GM23338 (cell line): ENCODE results near the gene SHISA9. TPM values are rescaled to one million over a fixed set of nuclear protein-coding genes. Genes with fewer than 3 reads are reported as not detected.

Experiments used
- ATAC-seq: fragments of 200-7000 bp; cut with Tn5 transposase; 3 replicates; pipeline ENCODE4 v1.9.1; 2020
- DNase-seq: peaks from one replicate; pipeline ENCODE4 v3.0.0-alpha.2; 2015; ENCODE audit warnings: low spot score
- H2AFZ ChIP-seq: fragments of 200-600 bp; sonication (generic); 2 replicates; pipeline ENCODE4 v1.8.0; 2016; ENCODE audit warnings: antibody characterized with exemption, mild to moderate bottlenecking, moderate library complexity
- H3F3A ChIP-seq: fragments of 200-600 bp; sonication (generic); replicated peaks from 2 replicates; pipeline ENCODE4 v1.8.0; 2017; ENCODE audit warnings: antibody characterized with exemption, mixed run types, low read depth
- H3K27ac ChIP-seq: fragments of 200-600 bp; sonication (generic); 2 replicates; pipeline ENCODE4 v1.6.1; 2016; ENCODE audit warnings: low read depth
- H3K27me3 ChIP-seq: fragments of 200-600 bp; sonication (generic); 2 replicates; pipeline ENCODE4 v1.8.0; 2016; ENCODE audit warnings: mild to moderate bottlenecking, mixed run types, moderate library complexity; ENCODE audit not compliant: insufficient read depth
- H3K36me3 ChIP-seq: fragments of 200-600 bp; sonication (generic); 2 replicates; pipeline ENCODE4 v1.8.0; 2016; ENCODE audit warnings: mild to moderate bottlenecking; ENCODE audit not compliant: insufficient read depth
- H3K4me1 ChIP-seq: fragments of 200-600 bp; sonication (generic); 2 replicates; pipeline ENCODE4 v1.8.0; 2016; ENCODE audit warnings: mild to moderate bottlenecking, moderate library complexity; ENCODE audit not compliant: insufficient read depth
- H3K4me2 ChIP-seq: fragments of 200-600 bp; sonication (generic); 2 replicates; pipeline ENCODE4 v1.7.1; 2017; ENCODE audit warnings: mixed run types
- H3K4me3 ChIP-seq: fragments of 200-600 bp; sonication (generic); 2 replicates; pipeline ENCODE4 v1.6.1; 2016; ENCODE audit warnings: mixed run types
- H3K79me2 ChIP-seq: fragments of 200-600 bp; sonication (generic); replicated peaks from 2 replicates; pipeline ENCODE4 v1.8.0; 2017; ENCODE audit warnings: mild to moderate bottlenecking; ENCODE audit not compliant: insufficient read depth
- H3K9me2 ChIP-seq: fragments of 200-600 bp; sonication (generic); 2 replicates; pipeline ENCODE4 v1.8.0; 2017; ENCODE audit not compliant: insufficient read depth
- H4K20me1 ChIP-seq: fragments of 200-600 bp; sonication (generic); replicated peaks from 2 replicates; pipeline ENCODE4 v1.8.0; 2017; ENCODE audit warnings: mild to moderate bottlenecking; ENCODE audit not compliant: insufficient read depth
- H3K27ac Mint-ChIP-seq: 2 replicates; pipeline ENCODE4 v1.8.0; 2020; ENCODE audit warnings: inconsistent platforms, mild to moderate bottlenecking, moderate library complexity, mixed read lengths
- H3K27me3 Mint-ChIP-seq: 3 replicates; pipeline ENCODE4 v1.8.0; 2022; ENCODE audit warnings: low read depth, mild to moderate bottlenecking, moderate library complexity, mixed read lengths, inconsistent platforms; ENCODE audit not compliant: insufficient read depth, poor library complexity
- H3K36me3 Mint-ChIP-seq: 3 replicates; pipeline ENCODE4 v1.8.0; 2021; ENCODE audit warnings: low read depth, mild to moderate bottlenecking, inconsistent platforms, moderate library complexity, mixed read lengths
- H3K4me1 Mint-ChIP-seq: 3 replicates; pipeline ENCODE4 v1.8.0; 2020; ENCODE audit warnings: mild to moderate bottlenecking, inconsistent platforms, mixed read lengths
- H3K4me3 Mint-ChIP-seq: 3 replicates; pipeline ENCODE4 v1.8.0; 2021; ENCODE audit warnings: moderate library complexity, mild to moderate bottlenecking, inconsistent platforms, mixed read lengths
- H3K9me3 Mint-ChIP-seq: 3 replicates; pipeline ENCODE4 v1.8.0; 2020; ENCODE audit warnings: moderate library complexity, mild to moderate bottlenecking, inconsistent platforms, mixed read lengths
- CREB1 ChIP-seq: fragments of 250-450 bp; sonication (Bioruptor Pico); IDR thresholded peaks from 2 replicates; pipeline ENCODE4 v1.5.0; 2020; ENCODE audit warnings: low read depth, mild to moderate bottlenecking, moderate library complexity
- ETS1 ChIP-seq: IDR thresholded peaks from 2 replicates; pipeline ENCODE4 v1.6.1; 2016; ENCODE audit warnings: antibody characterized with exemption
- EZH2 ChIP-seq: fragments of 200-600 bp; sonication (generic); IDR thresholded peaks from one replicate; pipeline ENCODE4 v1.8.0; 2017; ENCODE audit warnings: antibody characterized with exemption, mild to moderate bottlenecking, low read depth; ENCODE audit not compliant: unreplicated experiment
- EZH2phosphoT487 ChIP-seq: fragments of 200-600 bp; sonication (generic); IDR thresholded peaks from one replicate; pipeline ENCODE4 v1.8.1; 2018; ENCODE audit warnings: antibody characterized with exemption; ENCODE audit not compliant: unreplicated experiment
- JUNB ChIP-seq: IDR thresholded peaks from one replicate; pipeline ENCODE4 v1.6.1; 2016; ENCODE audit warnings: antibody characterized with exemption; ENCODE audit not compliant: unreplicated experiment
- NANOG ChIP-seq: IDR thresholded peaks from 2 replicates; pipeline ENCODE4 v1.6.1; 2016; ENCODE audit warnings: antibody characterized with exemption, borderline replicate concordance
- POLR2AphosphoS5 ChIP-seq: IDR thresholded peaks from 2 replicates; pipeline ENCODE4 v1.6.1; 2016; ENCODE audit warnings: antibody characterized with exemption, low read depth
- STAT1 ChIP-seq: IDR thresholded peaks from one replicate; pipeline ENCODE4 v1.6.1; 2016; ENCODE audit warnings: antibody characterized with exemption; ENCODE audit not compliant: unreplicated experiment
- ZNF114 ChIP-seq: fragments of 250-450 bp; sonication (Bioruptor Pico); IDR thresholded peaks from 2 replicates; pipeline ENCODE4 v1.5.0; 2020; ENCODE audit warnings: mild to moderate bottlenecking, moderate library complexity
- ZNF331 ChIP-seq: fragments of 250-450 bp; sonication (Bioruptor Pico); IDR thresholded peaks from 2 replicates; pipeline ENCODE4 v1.5.0; 2020; ENCODE audit warnings: low read depth, mild to moderate bottlenecking, moderate library complexity
- ZNF462 ChIP-seq: fragments of 250-450 bp; sonication (Bioruptor Pico); IDR thresholded peaks from 2 replicates; pipeline ENCODE4 v1.5.0; 2020; ENCODE audit warnings: mild to moderate bottlenecking, moderate library complexity
- polyA plus RNA-seq: library from polyadenylated mRNA; unstranded; fragments of >200 nt; fragmentation: Nextera tagmentation; extraction: Ambion mirVana; gene quantifications from 2 replicates; pipeline ENCODE4 v1.2.1, GENCODE V29; 2016
- total RNA-seq: library from RNA; depleted of rRNA; stranded (reverse); fragments of >200 nt; shearing (Covaris generic); gene quantifications from 2 replicates; pipeline ENCODE4 v1.2.3, GENCODE V29; 2014
- TF ChIP-seq, protein P1 (sequence below): IDR thresholded peaks from one replicate; pipeline ENCODE4 v1.6.1; 2018; ENCODE audit warnings: antibody characterized with exemption; ENCODE audit not compliant: unreplicated experiment
- TF ChIP-seq, protein P2 (sequence below), 2 experiments: fragments of 200-600 bp in 1 of 2; sonication (generic) in 1 of 2; conservative IDR thresholded peaks; 2 replicates each; pipeline versions ENCODE4 v1.5.1 to v1.6.1; 2016 to 2017; ENCODE audit warnings: antibody characterized with exemption in 2 of 2, low read depth in 2 of 2, mild to moderate bottlenecking in 2 of 2, moderate library complexity in 1 of 2

Gene SHISA9
- total and polyA plus RNA-seq, 2 experiments from 2014 or later = 10.4 to 45.6 TPM

DNA sequence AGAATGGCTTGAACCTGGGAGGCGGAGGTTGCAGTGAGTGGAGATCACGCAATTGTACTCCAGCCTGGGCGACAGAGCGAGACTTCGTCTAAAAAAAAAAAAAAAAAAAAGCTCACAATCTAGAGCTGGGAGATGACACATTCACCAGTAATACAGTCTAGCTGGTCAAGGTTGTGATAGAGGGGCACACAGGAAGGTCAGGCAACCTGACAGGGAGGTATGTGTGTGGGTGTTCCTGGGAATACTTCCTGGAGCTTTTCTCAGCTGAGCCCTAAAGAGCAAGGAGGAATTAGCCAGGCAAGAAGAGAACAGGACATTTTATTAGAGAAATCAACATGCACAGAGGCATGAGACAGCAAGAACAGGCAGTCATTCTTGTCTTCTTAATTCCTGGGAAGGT, 216.7 kb downstream of the SHISA9 start:
- H3F3A ChIP-seq = no peaks in the 10 kb centered on the region
- H3K79me2 ChIP-seq = peaks cover 30% of the 10 kb centered on the region
- H3K36me3 Mint-ChIP-seq = peaks cover 14% of the 10 kb centered on the region
- H3K27ac Mint-ChIP-seq = peak overlapping the region; percentile 47
- no peak overlapping the region for H2AFZ ChIP-seq
- H3K4me3 Mint-ChIP-seq = no peak overlapping the region
- H3K27ac ChIP-seq = no peak overlapping the region
- peaks cover 35% of the 10 kb centered on the region for H3K4me1 Mint-ChIP-seq
- ATAC-seq = no peak
- no peaks in the 10 kb centered on the region for H3K27me3 ChIP-seq
- no peak overlapping the region for H3K4me3 ChIP-seq
- peaks cover 6% of the 10 kb centered on the region for H3K27me3 Mint-ChIP-seq
- H3K9me3 Mint-ChIP-seq = peaks cover 18% of the 10 kb centered on the region
- DNase-seq = no peak
- TF ChIP-seq POLR2AphosphoS5 (no peak), ETS1 (no peak), ZNF114 (no peak), NANOG (no peak), CREB1 (CRISPR knock-in tag) (no peak), ZNF331 (CRISPR knock-in tag) (no peak), EZH2phosphoT487 (no peak), ZNF462 (CRISPR knock-in tag) (no peak), JUNB (no peak), EZH2 (no peak), STAT1 (no peak)
- TF ChIP-seq, protein P1, sequence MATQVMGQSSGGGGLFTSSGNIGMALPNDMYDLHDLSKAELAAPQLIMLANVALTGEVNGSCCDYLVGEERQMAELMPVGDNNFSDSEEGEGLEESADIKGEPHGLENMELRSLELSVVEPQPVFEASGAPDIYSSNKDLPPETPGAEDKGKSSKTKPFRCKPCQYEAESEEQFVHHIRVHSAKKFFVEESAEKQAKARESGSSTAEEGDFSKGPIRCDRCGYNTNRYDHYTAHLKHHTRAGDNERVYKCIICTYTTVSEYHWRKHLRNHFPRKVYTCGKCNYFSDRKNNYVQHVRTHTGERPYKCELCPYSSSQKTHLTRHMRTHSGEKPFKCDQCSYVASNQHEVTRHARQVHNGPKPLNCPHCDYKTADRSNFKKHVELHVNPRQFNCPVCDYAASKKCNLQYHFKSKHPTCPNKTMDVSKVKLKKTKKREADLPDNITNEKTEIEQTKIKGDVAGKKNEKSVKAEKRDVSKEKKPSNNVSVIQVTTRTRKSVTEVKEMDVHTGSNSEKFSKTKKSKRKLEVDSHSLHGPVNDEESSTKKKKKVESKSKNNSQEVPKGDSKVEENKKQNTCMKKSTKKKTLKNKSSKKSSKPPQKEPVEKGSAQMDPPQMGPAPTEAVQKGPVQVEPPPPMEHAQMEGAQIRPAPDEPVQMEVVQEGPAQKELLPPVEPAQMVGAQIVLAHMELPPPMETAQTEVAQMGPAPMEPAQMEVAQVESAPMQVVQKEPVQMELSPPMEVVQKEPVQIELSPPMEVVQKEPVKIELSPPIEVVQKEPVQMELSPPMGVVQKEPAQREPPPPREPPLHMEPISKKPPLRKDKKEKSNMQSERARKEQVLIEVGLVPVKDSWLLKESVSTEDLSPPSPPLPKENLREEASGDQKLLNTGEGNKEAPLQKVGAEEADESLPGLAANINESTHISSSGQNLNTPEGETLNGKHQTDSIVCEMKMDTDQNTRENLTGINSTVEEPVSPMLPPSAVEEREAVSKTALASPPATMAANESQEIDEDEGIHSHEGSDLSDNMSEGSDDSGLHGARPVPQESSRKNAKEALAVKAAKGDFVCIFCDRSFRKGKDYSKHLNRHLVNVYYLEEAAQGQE = no peak
- TF ChIP-seq, protein P2, sequence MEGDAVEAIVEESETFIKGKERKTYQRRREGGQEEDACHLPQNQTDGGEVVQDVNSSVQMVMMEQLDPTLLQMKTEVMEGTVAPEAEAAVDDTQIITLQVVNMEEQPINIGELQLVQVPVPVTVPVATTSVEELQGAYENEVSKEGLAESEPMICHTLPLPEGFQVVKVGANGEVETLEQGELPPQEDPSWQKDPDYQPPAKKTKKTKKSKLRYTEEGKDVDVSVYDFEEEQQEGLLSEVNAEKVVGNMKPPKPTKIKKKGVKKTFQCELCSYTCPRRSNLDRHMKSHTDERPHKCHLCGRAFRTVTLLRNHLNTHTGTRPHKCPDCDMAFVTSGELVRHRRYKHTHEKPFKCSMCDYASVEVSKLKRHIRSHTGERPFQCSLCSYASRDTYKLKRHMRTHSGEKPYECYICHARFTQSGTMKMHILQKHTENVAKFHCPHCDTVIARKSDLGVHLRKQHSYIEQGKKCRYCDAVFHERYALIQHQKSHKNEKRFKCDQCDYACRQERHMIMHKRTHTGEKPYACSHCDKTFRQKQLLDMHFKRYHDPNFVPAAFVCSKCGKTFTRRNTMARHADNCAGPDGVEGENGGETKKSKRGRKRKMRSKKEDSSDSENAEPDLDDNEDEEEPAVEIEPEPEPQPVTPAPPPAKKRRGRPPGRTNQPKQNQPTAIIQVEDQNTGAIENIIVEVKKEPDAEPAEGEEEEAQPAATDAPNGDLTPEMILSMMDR (conservative IDR thresholded peaks at IDR 0.05; ENCODE audit: low read depth in 2 of 2) = no peak
- H3K4me1 ChIP-seq = peaks cover 37% of the 10 kb centered on the region
- peaks cover 3% of the 10 kb centered on the region; the same call in 1 of the 2 replicates for H3K36me3 ChIP-seq
- no peak overlapping the region for H3K4me2 ChIP-seq
- 0 out of 2 replicates have a peak, but pooled peaks cover 7% of the 10 kb centered on the region for H4K20me1 ChIP-seq
- no peaks in the 10 kb centered on the region for H3K9me2 ChIP-seq
